Measurements from ENCODE around the gene CRK. TPM values are rescaled to one million over a fixed set of nuclear protein-coding genes. Genes with fewer than 3 reads are reported as not detected.

CRK gene
- polyA plus RNA-seq, 1 experiment = 53.8 TPM

GRCh38 chr17:1470755-1471462, 14.9 kb upstream of the CRK start:
- TF ChIP-seq CTCF (IDR thresholded peaks at IDR 0.05; ENCODE audit: insufficient read depth, low read depth, low read length) = no peak
- Histone ChIP-seq H3K4me3 (ENCODE audit: low read depth, low read length) (no peak overlapping the region), H3K36me3 (ENCODE audit: control insufficient read depth, insufficient read depth, low read length) (peaks cover 54% of the 10 kb centered on the region), H3K27me3 (ENCODE audit: control insufficient read depth, insufficient read depth, low read length) (no peaks in the 10 kb centered on the region)
- ChIA-PET POLR2A (interaction anchor here (0.7 kb wide), 1 partner anchor 24 kb away, joined by 3 read pairs; no protein-coding TSS in a partner anchor), CTCF (no interaction called here)
- DNase-seq (ENCODE audit: low read depth) = no peak

GRCh38 chr17:1470071-1470754, 14.2 kb upstream of the CRK start:
- no peak for TF ChIP-seq CTCF (IDR thresholded peaks at IDR 0.05; ENCODE audit: insufficient read depth, low read depth, low read length)
- H3K36me3 ChIP-seq (ENCODE audit: control insufficient read depth, insufficient read depth, low read length) = peaks cover 56% of the 10 kb centered on the region
- ChIA-PET CTCF (interaction anchor here (0.8 kb wide), 1 partner anchor 15 kb away, joined by 3 read pairs; no protein-coding TSS in a partner anchor), POLR2A (no interaction called here)
- no peak overlapping the region for H3K4me3 ChIP-seq (ENCODE audit: low read depth, low read length)
- no peak for DNase-seq (ENCODE audit: low read depth)
- no peaks in the 10 kb centered on the region for H3K27me3 ChIP-seq (ENCODE audit: control insufficient read depth, insufficient read depth, low read length)

- ChIA-PET CTCF (interaction anchor here (0.8 kb wide), 1 partner anchor 15 kb away, joined by 3 read pairs; no protein-coding TSS in a partner anchor), POLR2A (no interaction called here)
- Histone ChIP-seq H3K27me3 (ENCODE audit: control insufficient read depth, insufficient read depth, low read length) (no peaks in the 10 kb centered on the region), H3K4me3 (ENCODE audit: low read depth, low read length) (no peak overlapping the region), H3K36me3 (ENCODE audit: control insufficient read depth, insufficient read depth, low read length) (peaks cover 51% of the 10 kb centered on the region)
- no peak for TF ChIP-seq CTCF (IDR thresholded peaks at IDR 0.05; ENCODE audit: insufficient read depth, low read depth, low read length)
- no peak for DNase-seq (ENCODE audit: low read depth)
These were observed 13.3 kb upstream of the CRK start for GRCh38 chr17:1469231-1469852.

- ChIA-PET POLR2A (no interaction called here), CTCF (no interaction called here)
- peaks cover 49% of the 10 kb centered on the region for H3K36me3 ChIP-seq (ENCODE audit: control insufficient read depth, insufficient read depth, low read length)
- no peak for DNase-seq (ENCODE audit: low read depth)
- TF ChIP-seq CTCF (IDR thresholded peaks at IDR 0.05; ENCODE audit: insufficient read depth, low read depth, low read length) = no peak
- H3K27me3 ChIP-seq (ENCODE audit: control insufficient read depth, insufficient read depth, low read length) = no peaks in the 10 kb centered on the region
- no peak overlapping the region for H3K4me3 ChIP-seq (ENCODE audit: low read depth, low read length)
These were observed 12.0 kb upstream of the CRK start for GRCh38 chr17:1467898-1468492.

- no peak for DNase-seq (ENCODE audit: low read depth)
- ChIA-PET CTCF (no interaction called here), POLR2A (no interaction called here)
- no peak overlapping the region for H3K4me3 ChIP-seq (ENCODE audit: low read depth, low read length)
- no peak for TF ChIP-seq CTCF (IDR thresholded peaks at IDR 0.05; ENCODE audit: insufficient read depth, low read depth, low read length)
- H3K27me3 ChIP-seq (ENCODE audit: control insufficient read depth, insufficient read depth, low read length) = no peaks in the 10 kb centered on the region
- peaks cover 48% of the 10 kb centered on the region for H3K36me3 ChIP-seq (ENCODE audit: control insufficient read depth, insufficient read depth, low read length)
These were observed 11.2 kb upstream of the CRK start for GRCh38 chr17:1467258-1467657.

Measured in BJ (cell line).